ENCODE results near the gene TMOD1.

- no peak for TF ChIP-seq CTCF (IDR thresholded peaks at IDR 0.05; ENCODE audit: low read depth, low read length, missing input control)
- TF ChIP-seq TAF1 (conservative IDR thresholded peaks at IDR 0.05): no peak
- TF ChIP-seq, protein P1, sequence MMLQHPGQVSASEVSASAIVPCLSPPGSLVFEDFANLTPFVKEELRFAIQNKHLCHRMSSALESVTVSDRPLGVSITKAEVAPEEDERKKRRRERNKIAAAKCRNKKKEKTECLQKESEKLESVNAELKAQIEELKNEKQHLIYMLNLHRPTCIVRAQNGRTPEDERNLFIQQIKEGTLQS (IDR thresholded peaks at IDR 0.05): no peak
These were observed 10.4 kb downstream of the TMOD1 start for GRCh38 chr9:97511655-97512427.
